Measurements from ENCODE around the gene PTCD1. TPM values are rescaled to one million over a fixed set of nuclear protein-coding genes. Genes with fewer than 3 reads are reported as not detected.

PTCD1 gene
- total RNA-seq, 1 experiment from 2014 or later = 15.0 TPM

DNA sequence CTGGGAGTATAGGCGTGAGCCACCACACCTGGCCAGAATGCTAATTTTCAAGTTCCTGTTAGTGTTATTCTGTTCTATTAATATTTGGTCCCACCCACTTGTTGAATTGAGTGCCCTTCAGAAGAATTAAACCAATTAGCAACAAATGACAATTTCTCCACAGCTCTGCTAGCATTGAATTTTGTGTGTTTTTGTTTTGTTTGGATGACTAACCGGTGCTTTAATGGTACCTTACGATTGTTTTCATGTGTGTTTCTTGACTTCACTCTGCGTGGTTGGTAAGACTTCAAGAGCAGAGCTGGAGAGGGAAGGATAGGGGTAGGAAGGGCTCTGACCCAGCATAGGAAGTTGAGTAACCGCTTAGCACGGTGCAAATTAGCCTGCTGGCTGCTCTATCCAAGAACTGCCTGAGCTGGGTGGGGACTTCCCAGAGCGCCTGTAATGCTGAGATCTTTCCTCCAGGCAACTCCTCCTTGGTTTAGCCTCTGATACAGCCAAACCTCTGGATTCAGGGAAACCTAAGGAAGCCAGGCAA lies 59.5 kb downstream of the PTCD1 start:
- ATAC-seq (peak; percentile 50), DNase-seq (ENCODE audit: low read depth, low spot score) (no peak)
- in situ Hi-C loops (cut with HindIII; ENCODE audit: low pct_unique_long_range_greater_than_20kb, low sequenced_read_pairs) (no loop called here), intact Hi-C loops (cut with micrococcal nuclease; ENCODE audit: unreplicated experiment) (no loop called here)
- Histone ChIP-seq H3K9me3 (ENCODE audit: control insufficient read depth, insufficient read depth, low read depth, low read length) (no peaks in the 10 kb centered on the region), H3K4me1 (ENCODE audit: control insufficient read depth, insufficient read depth, low read length) (peaks cover 38% of the 10 kb centered on the region), H3K4me3 (ENCODE audit: low read depth in 2 of 2, low read length in 2 of 2) (peak overlapping the region in 1 of 2 experiments; percentile 24; a peak in 1 of 4 replicates), H3K27ac (ENCODE audit: low read length) (peak overlapping the region; percentile 79), H3K36me3 (ENCODE audit: control insufficient read depth, insufficient read depth, low read length) (no peaks in the 10 kb centered on the region; the same call in 1 of the 2 replicates), H3K27me3 (ENCODE audit: control insufficient read depth, insufficient read depth, low read length) (no peaks in the 10 kb centered on the region)
- ChIA-PET CTCF (no interaction called here), POLR2A (interaction anchor here (0.6 kb wide), 1 partner anchor 22 kb away, joined by 3 read pairs; no protein-coding TSS in a partner anchor)
- TF ChIP-seq, protein P1, sequence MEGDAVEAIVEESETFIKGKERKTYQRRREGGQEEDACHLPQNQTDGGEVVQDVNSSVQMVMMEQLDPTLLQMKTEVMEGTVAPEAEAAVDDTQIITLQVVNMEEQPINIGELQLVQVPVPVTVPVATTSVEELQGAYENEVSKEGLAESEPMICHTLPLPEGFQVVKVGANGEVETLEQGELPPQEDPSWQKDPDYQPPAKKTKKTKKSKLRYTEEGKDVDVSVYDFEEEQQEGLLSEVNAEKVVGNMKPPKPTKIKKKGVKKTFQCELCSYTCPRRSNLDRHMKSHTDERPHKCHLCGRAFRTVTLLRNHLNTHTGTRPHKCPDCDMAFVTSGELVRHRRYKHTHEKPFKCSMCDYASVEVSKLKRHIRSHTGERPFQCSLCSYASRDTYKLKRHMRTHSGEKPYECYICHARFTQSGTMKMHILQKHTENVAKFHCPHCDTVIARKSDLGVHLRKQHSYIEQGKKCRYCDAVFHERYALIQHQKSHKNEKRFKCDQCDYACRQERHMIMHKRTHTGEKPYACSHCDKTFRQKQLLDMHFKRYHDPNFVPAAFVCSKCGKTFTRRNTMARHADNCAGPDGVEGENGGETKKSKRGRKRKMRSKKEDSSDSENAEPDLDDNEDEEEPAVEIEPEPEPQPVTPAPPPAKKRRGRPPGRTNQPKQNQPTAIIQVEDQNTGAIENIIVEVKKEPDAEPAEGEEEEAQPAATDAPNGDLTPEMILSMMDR (IDR thresholded peaks at IDR 0.05) = no peak
- TF ChIP-seq SIN3A (IDR thresholded peaks at IDR 0.05; ENCODE audit: borderline replicate concordance, insufficient read depth, low read depth, low read length) (no peak), TCF7L2 (IDR thresholded peaks at IDR 0.05; ENCODE audit: low read depth, low read length) (no peak), POLR2AphosphoS5 (IDR thresholded peaks at IDR 0.05; ENCODE audit: low read depth, low read length) (no peak)
- TF ChIP-seq, protein P2, sequence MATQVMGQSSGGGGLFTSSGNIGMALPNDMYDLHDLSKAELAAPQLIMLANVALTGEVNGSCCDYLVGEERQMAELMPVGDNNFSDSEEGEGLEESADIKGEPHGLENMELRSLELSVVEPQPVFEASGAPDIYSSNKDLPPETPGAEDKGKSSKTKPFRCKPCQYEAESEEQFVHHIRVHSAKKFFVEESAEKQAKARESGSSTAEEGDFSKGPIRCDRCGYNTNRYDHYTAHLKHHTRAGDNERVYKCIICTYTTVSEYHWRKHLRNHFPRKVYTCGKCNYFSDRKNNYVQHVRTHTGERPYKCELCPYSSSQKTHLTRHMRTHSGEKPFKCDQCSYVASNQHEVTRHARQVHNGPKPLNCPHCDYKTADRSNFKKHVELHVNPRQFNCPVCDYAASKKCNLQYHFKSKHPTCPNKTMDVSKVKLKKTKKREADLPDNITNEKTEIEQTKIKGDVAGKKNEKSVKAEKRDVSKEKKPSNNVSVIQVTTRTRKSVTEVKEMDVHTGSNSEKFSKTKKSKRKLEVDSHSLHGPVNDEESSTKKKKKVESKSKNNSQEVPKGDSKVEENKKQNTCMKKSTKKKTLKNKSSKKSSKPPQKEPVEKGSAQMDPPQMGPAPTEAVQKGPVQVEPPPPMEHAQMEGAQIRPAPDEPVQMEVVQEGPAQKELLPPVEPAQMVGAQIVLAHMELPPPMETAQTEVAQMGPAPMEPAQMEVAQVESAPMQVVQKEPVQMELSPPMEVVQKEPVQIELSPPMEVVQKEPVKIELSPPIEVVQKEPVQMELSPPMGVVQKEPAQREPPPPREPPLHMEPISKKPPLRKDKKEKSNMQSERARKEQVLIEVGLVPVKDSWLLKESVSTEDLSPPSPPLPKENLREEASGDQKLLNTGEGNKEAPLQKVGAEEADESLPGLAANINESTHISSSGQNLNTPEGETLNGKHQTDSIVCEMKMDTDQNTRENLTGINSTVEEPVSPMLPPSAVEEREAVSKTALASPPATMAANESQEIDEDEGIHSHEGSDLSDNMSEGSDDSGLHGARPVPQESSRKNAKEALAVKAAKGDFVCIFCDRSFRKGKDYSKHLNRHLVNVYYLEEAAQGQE (IDR thresholded peaks at IDR 0.05; ENCODE audit: insufficient read depth in 1 of 2, low read depth in 2 of 2, low read length in 1 of 2) = no peak
- TSS peak; percentile 34 for BruUV-seq (replicated peaks)

DNA sequence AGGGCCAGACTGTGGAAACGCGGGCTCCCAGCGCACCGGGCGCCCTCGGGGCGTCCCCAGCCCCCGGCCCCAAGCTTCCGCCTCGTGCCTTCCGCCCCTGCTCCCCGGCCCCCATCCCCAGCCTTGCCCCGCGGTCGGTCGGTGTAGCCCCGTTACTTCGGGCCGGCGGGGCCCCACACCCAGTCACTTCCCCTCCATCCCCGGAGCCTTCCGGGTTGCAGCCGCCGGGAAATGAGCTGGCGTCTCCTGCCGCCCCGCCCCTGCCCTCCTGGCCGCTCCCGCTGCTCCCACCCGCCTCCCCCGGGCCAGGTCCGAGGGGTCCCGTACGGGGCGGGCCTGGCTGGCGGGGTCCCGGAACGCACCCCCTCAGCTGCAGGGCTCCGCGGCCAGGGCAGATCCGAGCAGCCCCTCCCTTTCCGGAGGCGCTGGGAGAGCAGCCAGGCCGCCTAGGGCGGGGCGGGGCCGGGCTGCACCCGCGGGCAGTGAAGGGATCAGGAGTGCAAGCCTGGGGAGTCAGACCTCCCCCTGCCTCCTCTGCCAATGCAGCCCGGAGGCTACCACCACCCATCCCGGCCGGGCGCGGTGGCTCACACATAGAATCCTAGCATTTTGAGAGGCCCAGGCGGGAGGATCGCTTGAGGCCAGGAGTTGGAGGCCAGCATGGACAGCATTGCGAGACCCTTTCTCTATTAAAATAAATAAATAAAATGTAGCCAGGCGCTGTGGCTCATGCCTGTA lies 63.4 kb downstream of the PTCD1 start:
- CTCF ChIA-PET = interaction anchor here (0.7 kb wide), 1 partner anchor 338 kb away, joined by 12 read pairs; no protein-coding TSS in a partner anchor
- H3K27me3 ChIP-seq (ENCODE audit: control insufficient read depth, insufficient read depth, low read length) = no peaks in the 10 kb centered on the region
- peak overlapping the region; percentile 63 to 81 for H3K4me3 ChIP-seq (ENCODE audit: low read depth in 2 of 2, low read length in 2 of 2)
- BruUV-seq (replicated peaks) = no TSS peak
- DNase-seq (ENCODE audit: low read depth, low spot score) (no peak), ATAC-seq (peak; percentile 67)
- no peaks in the 10 kb centered on the region; the same call in 1 of the 2 replicates for H3K36me3 ChIP-seq (ENCODE audit: control insufficient read depth, insufficient read depth, low read length)
- POLR2A ChIA-PET = interaction anchor here (0.5 to 0.9 kb wide), 5 partner anchors 18 to 368 kb away, joined by 3 to 8 read pairs (median 6); no protein-coding TSS in a partner anchor
- H3K4me1 ChIP-seq (ENCODE audit: control insufficient read depth, insufficient read depth, low read length) = peaks cover 36% of the 10 kb centered on the region
- H3K9me3 ChIP-seq (ENCODE audit: control insufficient read depth, insufficient read depth, low read depth, low read length) = no peaks in the 10 kb centered on the region
- H3K27ac ChIP-seq (ENCODE audit: low read length) = peak overlapping the region; percentile 23; the same call in 1 of the 2 replicates
- intact Hi-C loops (cut with micrococcal nuclease; ENCODE audit: unreplicated experiment) (no loop called here), in situ Hi-C loops (cut with HindIII; ENCODE audit: low pct_unique_long_range_greater_than_20kb, low sequenced_read_pairs) (no loop called here)
- TF ChIP-seq SIN3A (IDR thresholded peaks at IDR 0.05; ENCODE audit: borderline replicate concordance, insufficient read depth, low read depth, low read length) (no peak; the same call in 1 of the 2 replicates), TCF7L2 (IDR thresholded peaks at IDR 0.05; ENCODE audit: low read depth, low read length) (no peak), POLR2AphosphoS5 (IDR thresholded peaks at IDR 0.05; ENCODE audit: low read depth, low read length) (peak; percentile 51; the same call in 1 of the 2 replicates)
- TF ChIP-seq, protein P1 (IDR thresholded peaks at IDR 0.05) = no peak
- TF ChIP-seq, protein P2 (IDR thresholded peaks at IDR 0.05; ENCODE audit: insufficient read depth in 1 of 2, low read depth in 2 of 2, low read length in 1 of 2) = no peak

All from Panc1 (cell line).